Raji (cell line): Measurements from ENCODE around the gene FAM163B.

Source experiments
- POLR2A ChIP-seq: IDR thresholded peaks from 2 replicates; pipeline ENCODE4 v1.6.1; 2011; ENCODE audit warnings: low read depth, low read length, control low read depth; ENCODE audit not compliant: insufficient read depth

Gene FAM163B

DNA sequence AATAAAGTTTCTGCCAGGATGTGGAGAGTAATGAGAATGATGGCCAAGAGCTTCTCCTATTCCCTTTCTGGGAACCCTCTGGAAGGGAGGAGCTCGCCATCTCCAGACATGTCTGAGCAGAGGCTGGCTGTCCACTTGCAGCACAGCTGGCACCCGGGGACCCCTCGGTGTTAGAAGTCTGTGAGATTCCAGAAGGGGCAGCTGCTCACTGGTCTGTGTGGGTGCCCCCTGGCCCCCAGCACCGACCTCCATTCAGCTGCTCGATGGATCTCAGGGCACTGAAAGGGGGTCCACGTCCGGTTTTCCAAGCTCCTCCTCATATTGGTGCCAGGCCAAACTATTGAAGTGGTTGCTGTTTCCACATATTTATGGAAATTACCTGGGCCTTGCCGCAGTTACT, 3.6 kb upstream of the FAM163B start:
- no peak for TF ChIP-seq POLR2A

DNA sequence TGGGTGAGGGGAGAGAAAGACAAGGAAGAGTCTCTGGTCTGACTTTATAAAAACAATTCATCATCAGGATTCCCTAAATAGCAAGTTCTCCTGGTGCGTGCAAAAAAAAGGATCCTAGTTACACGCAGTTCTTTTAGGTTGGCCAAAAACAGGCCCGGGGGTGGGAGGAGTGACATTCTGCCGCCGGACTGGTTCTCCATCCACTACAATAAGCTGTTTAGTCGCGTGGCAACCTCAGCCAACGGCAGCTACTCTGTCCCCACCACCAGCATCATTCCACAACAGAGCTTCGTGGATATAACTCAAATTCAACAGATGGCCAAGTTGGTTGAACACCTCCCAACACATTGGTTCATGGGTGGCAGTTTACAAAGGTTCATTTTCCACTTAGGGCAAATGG, 2.9 kb upstream of the FAM163B start:
- TF ChIP-seq POLR2A, result no peak

DNA sequence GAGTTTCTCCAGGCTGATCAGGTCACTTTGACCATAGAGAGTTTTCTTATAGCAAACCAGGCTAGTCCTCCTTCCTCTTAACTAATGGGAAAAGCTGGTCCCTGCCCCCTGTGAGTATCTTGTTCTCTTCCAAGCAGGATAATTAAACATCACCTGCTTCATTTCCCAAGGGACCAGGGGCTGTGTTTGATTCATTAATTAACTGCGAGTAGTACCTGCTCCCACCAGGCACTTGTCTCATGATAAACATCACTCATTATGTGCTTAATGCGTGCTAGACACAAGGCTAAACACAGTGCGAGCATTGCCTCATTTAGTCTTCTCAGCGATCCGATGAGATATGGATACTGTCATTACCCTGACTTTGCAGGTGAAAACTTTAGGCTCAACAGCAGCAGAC, 1.7 kb upstream of the FAM163B start:
- TF ChIP-seq POLR2A, result no peak

DNA sequence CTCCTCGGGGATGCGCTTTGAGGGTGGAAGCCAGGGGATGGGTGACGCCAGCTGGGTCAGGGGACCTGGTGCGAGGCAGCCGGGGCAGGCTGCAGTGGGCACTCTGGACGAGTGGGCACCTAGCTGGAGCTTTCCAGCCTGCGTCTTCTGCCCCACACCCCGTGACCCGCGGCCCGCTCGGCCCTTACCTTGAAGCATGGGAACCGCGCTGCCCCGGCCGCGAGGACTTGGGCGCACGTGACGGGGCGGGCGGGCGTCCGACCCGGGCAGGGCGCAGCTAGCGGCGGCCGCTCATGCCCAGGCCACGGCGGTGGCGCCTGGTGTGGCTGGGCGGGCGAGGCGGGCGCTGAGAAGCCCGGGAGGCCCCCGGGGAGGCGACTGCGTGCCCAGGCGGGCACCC, 300 bp downstream of the FAM163B start:
- TF ChIP-seq POLR2A, result no peak

DNA sequence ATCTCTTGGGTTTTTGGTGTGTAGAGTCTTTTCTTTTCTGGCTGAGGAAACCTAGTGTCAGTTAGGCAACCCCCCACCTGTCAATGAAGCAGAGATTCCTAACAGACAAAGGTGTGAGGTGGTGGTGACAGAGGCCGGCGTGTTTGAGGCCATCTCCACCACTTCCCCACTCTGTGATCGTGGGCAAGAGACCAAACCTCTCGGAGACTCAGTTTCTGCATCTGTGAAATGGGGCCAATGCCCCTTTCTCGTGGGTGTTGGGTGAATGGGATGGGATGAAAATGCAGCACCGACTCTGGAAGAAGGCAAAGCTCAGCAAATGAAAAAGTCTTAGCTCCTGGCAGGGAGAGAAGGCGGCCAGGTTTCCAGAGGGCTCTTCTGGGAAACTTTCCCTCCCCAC, 807 bp downstream of the FAM163B start:
- TF ChIP-seq POLR2A, result no peak

DNA sequence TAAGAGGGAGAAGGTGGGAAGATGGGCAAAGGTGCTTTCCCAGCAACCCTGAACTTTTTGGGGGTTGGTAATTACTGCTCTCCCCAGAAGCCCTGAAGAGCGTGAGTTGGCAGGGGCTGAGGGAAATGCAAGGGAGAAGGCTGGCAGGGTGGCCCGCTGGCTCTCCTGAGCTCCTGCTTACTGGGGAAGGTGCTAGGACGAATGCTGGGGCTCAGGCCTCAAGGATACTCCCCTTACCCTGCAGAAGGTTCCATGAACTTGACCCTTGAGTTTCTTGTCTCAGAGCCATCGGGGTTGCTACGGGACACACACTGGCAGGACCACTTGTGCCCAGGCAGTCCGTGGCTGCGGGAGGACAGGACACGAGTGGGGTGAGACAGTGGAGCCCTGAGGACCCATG, 1.2 kb downstream of the FAM163B start:
- no peak for TF ChIP-seq POLR2A

DNA sequence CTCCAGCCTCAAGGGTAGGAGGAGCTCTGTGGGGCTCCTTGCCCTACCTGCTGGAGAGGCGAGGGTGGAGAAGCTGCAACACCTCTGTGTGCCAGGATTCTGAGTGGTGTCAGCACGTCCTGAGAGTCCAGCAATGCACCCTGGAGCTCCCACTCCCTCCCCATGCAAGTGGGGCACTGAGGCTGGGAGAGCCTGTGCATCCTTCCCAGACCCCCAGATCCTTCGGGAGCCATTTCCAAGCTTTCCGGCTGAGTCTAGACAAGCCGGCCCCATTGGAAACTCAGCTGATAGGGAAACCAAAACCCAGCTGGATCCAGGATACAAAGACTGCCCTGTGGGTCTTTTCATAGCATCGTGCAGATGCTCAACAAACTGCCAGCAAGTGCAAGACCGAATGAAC, 1.8 kb downstream of the FAM163B start:
- no peak for TF ChIP-seq POLR2A

DNA sequence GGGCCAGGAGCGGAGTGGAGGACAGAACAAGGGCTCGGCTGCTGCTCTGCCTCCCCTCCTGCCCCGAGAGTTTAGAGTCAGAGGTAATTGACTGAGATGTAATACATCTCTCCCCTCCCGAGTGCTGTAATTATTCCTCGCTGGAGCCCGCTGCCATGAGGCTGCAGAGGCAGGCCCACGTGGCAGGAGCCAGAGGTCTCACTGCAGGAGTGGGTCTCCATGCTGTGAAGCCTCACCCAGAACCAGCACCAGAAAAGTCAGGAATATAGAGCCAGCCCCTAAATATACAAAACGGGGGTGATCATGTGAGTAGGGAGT, 2.5 kb downstream of the FAM163B start:
- TF ChIP-seq POLR2A, result no peak

DNA sequence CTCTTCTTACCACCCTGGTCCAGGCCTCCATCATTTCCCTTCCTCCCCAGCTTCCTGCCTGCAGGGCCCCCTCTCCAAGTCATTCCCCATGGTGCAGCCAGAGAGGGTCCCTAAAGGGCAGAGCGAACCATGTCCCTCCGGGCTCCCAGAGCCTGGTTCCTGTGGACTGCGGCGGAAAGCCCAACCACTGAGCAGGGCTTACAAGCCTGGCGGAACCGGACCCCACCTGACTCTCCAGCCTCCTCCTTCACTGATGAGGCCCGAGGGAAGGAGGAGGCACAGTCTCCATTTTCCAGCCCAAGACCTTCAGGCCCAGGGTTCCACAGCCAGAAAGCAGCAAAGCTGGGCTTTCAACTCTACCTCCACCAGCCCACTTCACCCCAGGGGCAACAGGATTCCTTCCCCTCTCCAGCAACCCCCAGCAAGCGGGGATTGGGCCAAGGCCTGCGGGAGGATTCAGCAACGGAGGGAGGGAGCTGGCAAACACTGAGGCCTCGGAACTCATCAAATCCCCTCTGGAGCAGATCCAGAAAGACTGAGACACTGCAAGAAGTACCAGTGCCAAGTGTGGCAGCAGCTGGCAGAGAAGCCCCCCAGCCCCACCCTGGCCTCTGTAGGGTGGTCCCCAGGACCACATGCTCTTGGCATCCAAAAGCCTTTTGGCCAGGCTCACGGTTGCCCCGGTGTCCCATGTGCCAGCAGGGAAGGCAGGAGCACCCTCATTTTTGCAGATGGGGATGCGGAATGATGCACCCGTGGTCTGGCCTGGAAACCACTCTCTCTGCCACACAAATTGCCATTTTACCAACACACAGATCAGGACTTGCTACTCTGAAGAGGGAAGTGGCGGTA, 3.1 kb downstream of the FAM163B start:
- no peak for TF ChIP-seq POLR2A

DNA sequence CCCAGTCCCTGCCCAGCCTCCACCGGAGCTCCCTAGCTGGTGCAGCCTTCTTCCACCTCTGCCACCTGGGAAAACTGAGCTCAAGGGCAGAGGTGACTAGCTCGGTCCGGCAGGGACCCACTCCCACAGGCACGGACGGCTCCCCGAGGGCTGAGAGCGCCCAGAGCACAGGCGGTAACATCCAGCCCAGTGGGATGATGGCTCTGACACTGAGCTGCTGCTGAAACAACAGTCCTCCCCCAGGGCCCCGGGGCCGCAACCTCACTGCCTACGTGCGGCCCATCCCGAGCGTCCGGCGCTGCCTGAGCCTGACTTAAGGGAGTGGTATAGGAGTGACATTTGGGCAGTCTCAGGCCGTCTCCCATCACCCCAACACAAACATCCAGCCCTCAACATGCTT, 3.7 kb downstream of the FAM163B start:
- no peak for TF ChIP-seq POLR2A

DNA sequence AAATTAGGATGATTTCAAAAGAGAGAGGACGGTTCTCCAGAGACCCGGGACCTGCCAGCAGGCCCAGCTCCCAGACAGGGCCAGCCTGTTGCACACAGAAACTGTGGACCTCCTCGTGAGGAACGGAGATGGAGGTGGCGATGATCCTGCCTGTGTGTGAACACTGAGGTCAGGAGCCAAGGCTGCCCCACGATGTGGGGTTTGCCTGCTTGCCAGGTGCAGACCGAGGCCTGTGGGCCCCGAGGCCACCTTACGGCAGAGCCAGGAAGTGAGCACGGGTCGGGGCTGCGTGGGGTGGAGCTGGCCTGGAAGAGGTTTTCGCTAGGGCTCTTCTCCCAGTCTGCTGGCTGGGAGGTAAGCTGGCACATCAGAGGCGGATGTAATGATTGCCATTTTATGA, 4.3 kb downstream of the FAM163B start:
- no peak for TF ChIP-seq POLR2A

DNA sequence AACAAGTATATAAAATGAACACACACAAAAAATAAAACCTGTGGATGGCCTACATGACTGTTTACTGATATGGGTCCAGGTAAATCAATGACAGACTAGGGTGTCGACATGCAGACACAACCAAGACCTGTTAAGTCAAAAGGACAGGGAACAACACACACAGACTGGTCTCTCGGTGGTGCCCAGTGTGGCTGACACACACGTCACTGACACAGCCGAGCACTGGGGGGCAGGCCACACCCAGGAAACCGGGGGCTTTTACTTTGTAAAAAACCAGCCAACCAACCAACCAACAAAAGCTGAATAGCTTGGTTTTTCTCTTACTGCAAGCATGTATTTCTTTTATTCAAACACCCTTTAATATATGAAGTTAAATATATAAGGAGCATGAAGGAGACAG, 5.0 kb downstream of the FAM163B start:
- TF ChIP-seq POLR2A, result no peak

DNA sequence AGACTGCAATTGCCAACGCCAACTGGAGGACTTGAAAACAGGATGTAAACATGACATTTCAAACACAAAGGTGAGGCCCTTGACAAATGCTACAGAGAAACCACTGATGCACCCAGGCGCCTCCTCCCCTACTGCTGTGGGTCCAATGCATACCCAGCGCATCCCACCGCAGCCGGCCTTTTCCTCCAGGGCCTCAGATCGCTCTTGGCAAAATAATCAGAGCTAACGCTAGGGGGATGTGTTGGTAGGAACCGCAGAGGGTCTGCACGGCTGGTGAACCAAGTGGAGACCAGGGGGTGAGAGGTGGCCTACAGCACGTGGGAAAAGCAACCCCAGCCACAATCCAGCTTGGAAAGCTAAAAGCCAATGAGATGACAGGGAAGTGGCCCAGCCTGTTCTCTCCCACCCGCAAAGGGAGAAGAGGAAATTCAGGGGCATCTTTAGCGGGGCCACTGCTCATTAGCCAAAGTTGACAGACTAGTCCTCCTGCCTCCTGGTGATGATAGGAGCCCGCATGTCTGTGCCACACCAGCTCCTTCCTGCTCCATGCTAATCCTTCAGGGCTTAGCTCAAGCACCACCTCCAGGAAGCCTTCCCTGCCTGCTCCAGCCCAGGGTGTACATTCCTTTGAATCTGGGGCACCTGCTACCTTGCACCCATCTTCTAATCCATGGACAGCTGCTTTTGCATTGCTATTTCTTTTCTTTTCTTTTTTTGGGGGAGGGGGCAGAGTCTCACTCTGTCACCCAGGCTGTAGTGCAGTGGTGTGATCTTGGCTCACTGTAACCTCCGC, 5.9 kb downstream of the FAM163B start:
- no peak for TF ChIP-seq POLR2A

DNA sequence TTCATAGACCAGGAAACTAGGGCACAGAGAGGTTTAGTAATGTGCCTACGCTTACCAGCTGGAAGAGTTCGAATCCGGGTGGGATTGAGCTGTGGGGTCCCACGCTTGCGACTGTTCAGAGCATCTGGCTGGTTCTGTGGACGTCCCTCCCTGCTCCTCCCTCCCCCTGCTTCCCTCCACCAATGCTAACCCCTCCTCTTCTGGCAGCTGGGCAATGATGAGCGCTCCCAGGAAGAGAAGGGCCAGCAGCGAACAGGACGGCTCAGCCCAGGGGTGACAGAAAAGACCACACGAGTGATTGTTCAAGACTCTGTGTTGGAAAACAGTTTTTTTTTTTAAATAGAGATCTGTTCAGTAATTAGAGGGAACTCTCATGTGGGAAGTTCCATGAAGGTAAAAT, 6.9 kb downstream of the FAM163B start:
- no peak for TF ChIP-seq POLR2A

DNA sequence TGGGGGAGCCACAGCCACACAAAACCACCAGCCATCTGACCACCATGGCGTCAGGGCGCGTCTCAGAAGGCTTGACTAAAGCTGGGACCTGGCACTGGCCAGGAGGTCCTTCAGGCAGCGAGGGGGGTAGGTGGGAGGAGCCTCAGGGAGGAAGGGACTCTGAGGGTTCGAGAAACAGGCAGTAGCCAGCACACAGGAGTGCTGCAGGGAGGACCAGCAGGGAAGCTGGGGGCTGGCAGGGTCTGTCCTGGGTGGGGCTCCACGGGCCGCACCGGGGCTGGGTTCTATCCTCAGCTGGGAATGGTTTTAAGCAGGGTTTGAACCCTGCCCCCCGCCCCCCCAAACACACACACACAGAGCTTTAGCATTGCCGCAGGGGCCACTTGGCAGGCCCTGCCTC, 7.4 kb downstream of the FAM163B start:
- TF ChIP-seq POLR2A, result no peak

DNA sequence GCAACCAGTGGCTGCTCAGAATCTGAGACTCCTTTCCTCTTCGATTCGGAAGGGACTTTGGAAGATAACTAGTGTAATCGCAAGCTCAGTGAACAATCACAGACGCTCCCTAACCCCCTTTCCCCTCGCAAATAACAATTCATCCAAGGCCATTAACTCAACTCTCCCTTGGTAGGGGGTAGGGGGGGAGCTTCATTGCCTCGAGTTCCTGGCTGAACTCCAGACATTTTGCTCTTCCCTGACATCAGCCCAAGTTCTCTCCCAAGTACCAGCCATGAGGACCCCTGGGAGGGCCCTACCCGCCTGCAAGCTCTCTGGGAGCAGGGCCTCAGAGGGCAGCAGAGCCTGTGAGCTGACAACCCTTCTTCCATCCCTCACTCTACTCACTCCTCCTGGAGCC, 8.4 kb downstream of the FAM163B start:
- TF ChIP-seq POLR2A, result no peak
